Astrocyte (in vitro differentiated cells and primary cell): ENCODE data around the gene TRIM44. TPM values are rescaled to one million over a fixed set of nuclear protein-coding genes. Genes with fewer than 3 reads are reported as not detected.
A peak's percentile ranks its signal among the peaks of the same experiment; 100 is the strongest.

ENCODE experiments used
- DNase-seq: peaks from one replicate; pipeline ENCODE4 v3.0.0-alpha.2; 2010; ENCODE audit warnings: low read depth
- FAIRE-seq: peaks from 2 replicates; lab custom pipeline; 2011; peaks lifted over from hg19 to GRCh38; lab: Jason Lieb, UNC
- H2AFZ ChIP-seq: 2 replicates; pipeline ENCODE4 v1.6.0; 2012; ENCODE audit warnings: low read depth, low read length, inconsistent platforms
- H3K27ac ChIP-seq: 2 replicates; pipeline ENCODE4 v1.5.1; 2011; ENCODE audit warnings: low read depth, low read length, inconsistent platforms
- H3K27me3 ChIP-seq: 2 replicates; pipeline ENCODE4 v1.6.0; 2011; ENCODE audit warnings: low read length, inconsistent platforms; ENCODE audit not compliant: insufficient read depth
- H3K36me3 ChIP-seq: 2 replicates; pipeline ENCODE4 v1.5.1; 2011; ENCODE audit warnings: low read length, inconsistent platforms; ENCODE audit not compliant: insufficient read depth
- H3K4me1 ChIP-seq: 2 replicates; pipeline ENCODE4 v1.5.1; 2011; ENCODE audit warnings: low read length, inconsistent platforms; ENCODE audit not compliant: insufficient read depth
- H3K4me2 ChIP-seq: 2 replicates; pipeline ENCODE4 v1.6.0; 2012; ENCODE audit warnings: low read length, inconsistent platforms
- H3K4me3 ChIP-seq: 2 replicates; pipeline ENCODE4 v1.5.1; 2011; ENCODE audit warnings: low read depth, mild to moderate bottlenecking, low read length, inconsistent platforms; ENCODE audit not compliant: insufficient read depth
- H3K79me2 ChIP-seq: 2 replicates; pipeline ENCODE4 v1.6.0; 2012; ENCODE audit warnings: mild to moderate bottlenecking, low read length, inconsistent platforms; ENCODE audit not compliant: insufficient read depth
- H3K9ac ChIP-seq: 2 replicates; pipeline ENCODE4 v1.6.0; 2012; ENCODE audit warnings: mild to moderate bottlenecking, low read length, inconsistent platforms
- H3K9me3 ChIP-seq: 2 replicates; pipeline ENCODE4 v1.5.1; 2012; ENCODE audit warnings: low read depth, mild to moderate bottlenecking, low read length, inconsistent platforms; ENCODE audit not compliant: insufficient read depth
- H4K20me1 ChIP-seq: 2 replicates; pipeline ENCODE4 v1.6.0; 2012; ENCODE audit warnings: low read length, inconsistent platforms; ENCODE audit not compliant: insufficient read depth
- H3K27ac Mint-ChIP-seq: one replicate; pipeline ENCODE4 v1.8.0; 2021; ENCODE audit warnings: mild to moderate bottlenecking, mixed read lengths; ENCODE audit not compliant: unreplicated experiment
- H3K27me3 Mint-ChIP-seq: one replicate; pipeline ENCODE4 v1.8.0; 2021; ENCODE audit warnings: low read depth, mixed read lengths; ENCODE audit not compliant: unreplicated experiment
- H3K36me3 Mint-ChIP-seq: one replicate; pipeline ENCODE4 v1.8.0; 2021; ENCODE audit warnings: low read depth, mixed read lengths; ENCODE audit not compliant: unreplicated experiment
- H3K4me1 Mint-ChIP-seq: one replicate; pipeline ENCODE4 v1.8.0; 2021; ENCODE audit warnings: low read depth, mixed read lengths; ENCODE audit not compliant: unreplicated experiment
- H3K4me3 Mint-ChIP-seq: one replicate; pipeline ENCODE4 v1.8.0; 2021; ENCODE audit warnings: mild to moderate bottlenecking, moderate library complexity, mixed read lengths; ENCODE audit not compliant: unreplicated experiment
- H3K9me3 Mint-ChIP-seq: one replicate; pipeline ENCODE4 v1.8.0; 2021; ENCODE audit warnings: mild to moderate bottlenecking, mixed read lengths; ENCODE audit not compliant: unreplicated experiment
- CTCF ChIP-seq: IDR thresholded peaks from 2 replicates; pipeline ENCODE4 v1.5.1; 2011; ENCODE audit warnings: low read depth, mild to moderate bottlenecking, inconsistent platforms, low read length, moderate library complexity; ENCODE audit not compliant: insufficient read depth
- EZH2 ChIP-seq: IDR thresholded peaks from 2 replicates; pipeline ENCODE4 v1.6.1; 2012; ENCODE audit warnings: mild to moderate bottlenecking, low read length, inconsistent platforms; ENCODE audit not compliant: insufficient read depth
- total RNA-seq: library from RNA; stranded (reverse); gene quantifications from 2 replicates; pipeline ENCODE4 v1.2.1, GENCODE V29; 2021

TRIM44 gene
- total RNA-seq, 1 donor from 2014 or later = 61.0 TPM

GRCh38 chr11:35623621-35624168 is 38.9 kb upstream of the TRIM44 start:
- Histone ChIP-seq H3K9ac (peak overlapping the region; percentile 44), H4K20me1 (no peaks in the 10 kb centered on the region), H3K79me2 (peaks cover 27% of the 10 kb centered on the region), H3K9me3 (no peaks in the 10 kb centered on the region), H3K36me3 (no peaks in the 10 kb centered on the region), H2AFZ (peak overlapping the region; percentile 20), H3K4me2 (peak overlapping the region; percentile 70), H3K4me3 (peak overlapping the region; percentile 9), H3K27ac (peak overlapping the region; percentile 71), H3K4me1 (peaks cover 36% of the 10 kb centered on the region), H3K27me3 (no peaks in the 10 kb centered on the region)
- Mint-ChIP-seq H3K4me1 (peaks cover 48% of the 10 kb centered on the region), H3K9me3 (no peaks in the 10 kb centered on the region), H3K4me3 (no peak overlapping the region), H3K36me3 (no peaks in the 10 kb centered on the region), H3K27ac (no peak overlapping the region), H3K27me3 (no peaks in the 10 kb centered on the region)
- FAIRE-seq = peak; percentile 26
- TF ChIP-seq EZH2 = no peak
- TF ChIP-seq CTCF = no peak
- DNase-seq = peak; percentile 91

DNA sequence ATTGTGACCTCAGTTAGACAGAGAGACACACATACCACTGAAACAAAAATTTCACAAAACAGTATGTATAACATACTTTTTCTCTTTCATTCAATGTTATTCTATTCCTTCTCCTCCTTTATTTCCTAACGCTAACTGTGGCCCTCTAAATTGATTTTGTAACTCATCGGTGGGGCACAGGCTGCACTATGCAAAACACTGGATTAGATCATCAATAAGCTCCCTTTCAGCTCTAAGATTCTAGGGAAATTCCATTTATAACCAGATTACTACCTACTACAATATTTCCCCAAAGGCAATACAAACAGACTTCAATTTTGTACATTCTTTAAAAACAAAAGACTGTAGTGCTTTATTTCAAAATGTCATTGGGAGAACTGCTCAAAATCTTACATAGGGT is 38.3 kb upstream of the TRIM44 start:
- Histone ChIP-seq H3K9me3 (no peaks in the 10 kb centered on the region), H3K4me3 (no peak overlapping the region), H3K4me2 (peak overlapping the region; percentile 70), H3K4me1 (peaks cover 38% of the 10 kb centered on the region), H3K36me3 (no peaks in the 10 kb centered on the region), H2AFZ (no peak overlapping the region), H4K20me1 (no peaks in the 10 kb centered on the region), H3K79me2 (peaks cover 21% of the 10 kb centered on the region), H3K27me3 (no peaks in the 10 kb centered on the region), H3K27ac (peak overlapping the region; percentile 71), H3K9ac (peak overlapping the region; percentile 44)
- H3K4me1 Mint-ChIP-seq = peaks cover 53% of the 10 kb centered on the region
- DNase-seq (no peak), FAIRE-seq (no peak)
- H3K36me3 Mint-ChIP-seq = no peaks in the 10 kb centered on the region
- H3K9me3 Mint-ChIP-seq = no peaks in the 10 kb centered on the region
- H3K27ac Mint-ChIP-seq = no peak overlapping the region
- H3K4me3 Mint-ChIP-seq = no peak overlapping the region
- H3K27me3 Mint-ChIP-seq = no peaks in the 10 kb centered on the region
- TF ChIP-seq CTCF (no peak), EZH2 (no peak)

DNA sequence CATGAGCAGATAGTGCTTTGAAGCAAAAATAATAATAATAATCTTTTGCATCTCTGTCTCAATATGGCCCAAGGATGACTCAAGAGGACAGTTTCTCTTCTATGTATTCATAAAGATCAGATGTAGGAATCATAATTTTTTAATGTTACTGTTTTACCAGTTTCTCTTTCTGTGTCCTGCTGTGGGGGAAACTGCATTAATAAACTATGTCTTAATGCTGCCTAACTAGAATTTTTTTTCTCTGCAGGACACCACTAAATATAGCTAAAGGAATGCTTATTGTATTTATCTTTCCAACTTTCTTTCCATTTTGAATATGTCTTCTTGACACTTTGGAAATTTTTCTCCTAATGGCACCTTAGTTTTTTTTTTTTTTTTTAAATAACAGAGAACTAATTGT is 37.8 kb upstream of the TRIM44 start:
- H3K36me3 Mint-ChIP-seq = no peaks in the 10 kb centered on the region
- peaks cover 43% of the 10 kb centered on the region for H3K4me1 ChIP-seq
- peaks cover 16% of the 10 kb centered on the region for H3K79me2 ChIP-seq
- no peak overlapping the region for H2AFZ ChIP-seq
- no peaks in the 10 kb centered on the region for H4K20me1 ChIP-seq
- H3K9ac ChIP-seq = no peak overlapping the region
- H3K27ac Mint-ChIP-seq = no peak overlapping the region
- DNase-seq = no peak
- H3K9me3 Mint-ChIP-seq = no peaks in the 10 kb centered on the region
- no peaks in the 10 kb centered on the region for H3K9me3 ChIP-seq
- no peaks in the 10 kb centered on the region for H3K27me3 ChIP-seq
- H3K36me3 ChIP-seq = no peaks in the 10 kb centered on the region
- no peak overlapping the region for H3K27ac ChIP-seq
- H3K27me3 Mint-ChIP-seq = no peaks in the 10 kb centered on the region
- H3K4me1 Mint-ChIP-seq = peaks cover 57% of the 10 kb centered on the region
- H3K4me2 ChIP-seq = peak overlapping the region; percentile 70
- H3K4me3 Mint-ChIP-seq = no peak overlapping the region
- no peak for FAIRE-seq
- H3K4me3 ChIP-seq = no peak overlapping the region
- TF ChIP-seq EZH2 (no peak), CTCF (no peak)
